PC-3 (cell line): ENCODE measurements around the gene FGG. TPM values are rescaled to one million over a fixed set of nuclear protein-coding genes. Genes with fewer than 3 reads are reported as not detected.
"Not testable (repeated sequence)": the region's sequence is repeated elsewhere in the genome, so short reads cannot be mapped to it uniquely, and the experiment has no call there.

Experiments used
- ATAC-seq: fragments of 200-7000 bp; cut with Tn5 transposase; 2 replicates; pipeline ENCODE4 v1.9.1; 2020; ENCODE audit warnings: mild to moderate bottlenecking, moderate library complexity
- BruUV-seq: library from RNA; stranded (reverse); fragments of 400-500 nt; replicated peaks from 2 replicates; lab custom pipeline; 2021; lab: Mats Ljungman, UMichigan
- CTCF ChIA-PET: fragments of 300-600 bp; sonication (Branson Sonifier 250); formaldehyde crosslinking; loops from one replicate; lab custom pipeline; 2022; ENCODE audit warnings: antibody characterized with exemption; lab: Charles Lee
- POLR2A ChIA-PET: fragments of 300-600 bp; sonication (Branson Sonifier 250); formaldehyde crosslinking; loops from one replicate; lab custom pipeline; 2022; ENCODE audit warnings: antibody characterized with exemption; ENCODE audit not compliant: unreplicated experiment; lab: Charles Lee
- DNase-seq: peaks from one replicate; pipeline ENCODE4 v3.0.0-alpha.2; 2015
- H2AFZ ChIP-seq: fragments of 300-600 bp; sonication (generic); 2 replicates; pipeline ENCODE4 v1.6.0; 2016; ENCODE audit warnings: antibody characterized with exemption, low read length
- H3F3A ChIP-seq: fragments of 300-600 bp; sonication (generic); one replicate; pipeline ENCODE4 v1.6.0; 2017; ENCODE audit warnings: antibody characterized with exemption, low read length, control low read depth, mild to moderate bottlenecking; ENCODE audit not compliant: unreplicated experiment
- H3K27ac ChIP-seq: fragments of 300-600 bp; sonication (generic); 2 replicates; pipeline ENCODE4 v1.5.1; 2016; ENCODE audit warnings: mild to moderate bottlenecking, low read length
- H3K27me3 ChIP-seq: fragments of 300-600 bp; sonication (generic); 2 replicates; pipeline ENCODE4 v1.6.1; 2016; ENCODE audit warnings: low read length, mixed read lengths
- H3K36me3 ChIP-seq: fragments of 300-600 bp; sonication (generic); 2 replicates; pipeline ENCODE4 v1.6.1; 2016; ENCODE audit warnings: low read depth, mixed run types, low read length, mixed read lengths
- H3K4me1 ChIP-seq: fragments of 300-600 bp; sonication (generic); 2 replicates; pipeline ENCODE4 v1.5.1; 2016; ENCODE audit warnings: low read length; ENCODE audit not compliant: insufficient read depth
- H3K4me2 ChIP-seq: fragments of 300-600 bp; sonication (generic); 2 replicates; pipeline ENCODE4 v1.6.0; 2016; ENCODE audit warnings: low read length
- H3K4me3 ChIP-seq: fragments of 300-600 bp; sonication (generic); 2 replicates; pipeline ENCODE4 v1.5.1; 2016; ENCODE audit warnings: mild to moderate bottlenecking, low read length, mixed read lengths
- H3K79me2 ChIP-seq: fragments of 300-600 bp; sonication (generic); 2 replicates; pipeline ENCODE4 v1.6.1; 2017; ENCODE audit warnings: low read length, mixed read lengths
- H3K9ac ChIP-seq: fragments of 300-600 bp; sonication (generic); 2 replicates; pipeline ENCODE4 v1.6.0; 2016; ENCODE audit warnings: mild to moderate bottlenecking, low read length
- H3K9me2 ChIP-seq: fragments of 300-600 bp; sonication (generic); replicated peaks from 2 replicates; pipeline ENCODE4 v1.6.1; 2016; ENCODE audit warnings: mixed run types, low read length, mixed read lengths
- H3K9me3 ChIP-seq: fragments of 300-600 bp; sonication (generic); 2 replicates; pipeline ENCODE4 v1.6.1; 2016; ENCODE audit warnings: low read length, mixed read lengths
- H4K20me1 ChIP-seq: fragments of 300-600 bp; sonication (generic); 2 replicates; pipeline ENCODE4 v1.6.1; 2016; ENCODE audit warnings: low read length, mixed read lengths
- EZH2 ChIP-seq: fragments of 300-600 bp; sonication (generic); IDR thresholded peaks from one replicate; pipeline ENCODE4 v1.6.1; 2017; ENCODE audit warnings: antibody characterized with exemption, mild to moderate bottlenecking, low read length; ENCODE audit not compliant: unreplicated experiment
- EZH2phosphoT487 ChIP-seq: fragments of 300-600 bp; sonication (generic); IDR thresholded peaks from 2 replicates; pipeline ENCODE4 v1.6.1; 2018; ENCODE audit warnings: mild to moderate bottlenecking, antibody characterized with exemption, low read length, borderline replicate concordance
- intact Hi-C: fragments of 100-400 bp; cut with micrococcal nuclease; formaldehyde crosslinking; loops from 2 replicates; pipeline ENCODE4 v1.9.0; 2023
- total RNA-seq: library from RNA; depleted of rRNA; stranded (reverse); fragments of >200 nt; gene quantifications from 2 replicates; pipeline ENCODE4 v1.2.3, GENCODE V29; 2014
- TF ChIP-seq, protein P1 (sequence below): fragments of 300-600 bp; sonication (generic); conservative IDR thresholded peaks from 2 replicates; pipeline ENCODE4 v1.5.1; 2017; ENCODE audit warnings: antibody characterized with exemption, low read depth, mild to moderate bottlenecking, low read length

FGG gene
- total RNA-seq, 1 experiment from 2014 or later, result not detected

DNA sequence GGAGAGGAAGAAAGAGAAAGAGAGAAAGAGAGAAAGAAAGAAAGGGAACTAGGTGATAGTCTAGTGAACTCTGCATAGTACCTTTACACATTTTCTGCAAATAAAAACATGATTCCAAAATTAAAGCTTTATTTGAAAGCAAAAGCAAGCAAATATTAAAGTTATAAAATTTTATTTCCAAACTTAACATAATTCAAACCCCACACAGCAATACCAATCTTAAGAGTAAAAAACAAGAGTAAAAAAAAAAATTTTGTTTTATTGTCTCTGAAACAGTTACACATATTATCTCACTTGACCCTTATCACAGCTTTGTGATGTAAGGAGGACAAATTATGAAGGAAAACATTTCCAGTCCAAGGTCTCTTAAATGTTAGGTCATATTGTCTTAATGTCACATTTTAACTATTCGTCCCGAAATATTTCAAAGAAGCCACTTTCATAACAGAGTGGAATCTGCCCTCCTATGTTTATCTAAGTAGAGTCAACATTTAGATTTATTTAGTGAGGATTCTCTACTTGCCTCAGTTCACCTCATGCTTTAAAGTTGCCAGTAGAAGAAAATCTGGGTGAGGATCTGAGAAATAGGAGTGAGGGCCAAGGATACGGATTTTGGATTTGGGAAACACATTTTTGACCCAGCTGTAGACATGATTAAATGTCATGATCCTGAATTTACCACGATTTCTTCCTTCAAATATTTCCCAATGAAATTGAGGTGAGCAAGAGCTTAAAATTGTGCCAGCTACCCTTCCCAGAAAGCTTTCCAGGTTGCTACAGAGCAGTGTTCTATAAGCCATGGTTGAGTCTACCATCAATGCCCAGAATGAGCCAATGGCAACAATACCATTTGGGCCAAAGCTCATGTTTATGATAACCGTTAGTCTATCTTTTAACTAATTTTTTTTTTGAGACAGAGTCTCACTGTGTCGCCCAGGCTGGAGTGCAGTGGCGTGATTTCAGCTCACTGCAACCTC is 14.4 kb downstream of the FGG start:
- ATAC-seq, result no peak

DNA sequence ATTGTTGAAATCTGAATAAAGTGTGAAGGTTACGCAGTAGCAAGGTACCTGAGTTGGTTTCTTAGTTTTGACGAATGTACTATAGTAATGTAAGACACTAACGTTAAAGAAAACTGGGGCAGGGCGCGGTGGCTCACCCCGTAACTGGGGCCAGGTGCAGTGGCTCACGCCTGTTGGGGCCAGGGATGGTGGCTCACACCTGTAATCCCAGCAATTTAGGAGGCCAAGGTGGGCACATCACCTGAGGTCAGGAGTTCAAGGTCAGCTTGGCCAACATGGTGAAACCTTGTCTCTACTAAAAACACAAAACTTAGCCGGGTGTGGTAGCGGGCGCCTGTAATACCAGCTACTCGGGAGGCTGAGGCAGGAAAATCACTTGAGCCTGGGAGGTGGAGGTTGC is 15.2 kb downstream of the FGG start:
- intact Hi-C loops, H3K4me3 ChIP-seq, POLR2A ChIA-PET, H3K9ac ChIP-seq, H3K4me2 ChIP-seq, CTCF ChIA-PET, H3F3A ChIP-seq, H3K27me3 ChIP-seq, H3K36me3 ChIP-seq, H3K27ac ChIP-seq, H4K20me1 ChIP-seq, H2AFZ ChIP-seq, H3K79me2 ChIP-seq, ATAC-seq, H3K9me2 ChIP-seq, BruUV-seq, H3K9me3 ChIP-seq, DNase-seq: not testable (repeated sequence)
- H3K4me1 ChIP-seq, result peaks cover 16% of the 10 kb centered on the region

More for the DNA sequence above, 14.4 kb downstream of the FGG start:
- no peak overlapping the region for H2AFZ ChIP-seq
- no TSS peak for BruUV-seq
- H3K9ac ChIP-seq, result no peak overlapping the region
- H4K20me1 ChIP-seq, result no peaks in the 10 kb centered on the region
- CTCF ChIA-PET, result no interaction called here
- POLR2A ChIA-PET, result no interaction called here
- peaks cover 24% of the 10 kb centered on the region for H3K4me1 ChIP-seq
- no peak overlapping the region for H3K4me3 ChIP-seq
- H3K9me2 ChIP-seq, result no peaks in the 10 kb centered on the region
- no peaks in the 10 kb centered on the region for H3F3A ChIP-seq
- TF ChIP-seq, protein P1, sequence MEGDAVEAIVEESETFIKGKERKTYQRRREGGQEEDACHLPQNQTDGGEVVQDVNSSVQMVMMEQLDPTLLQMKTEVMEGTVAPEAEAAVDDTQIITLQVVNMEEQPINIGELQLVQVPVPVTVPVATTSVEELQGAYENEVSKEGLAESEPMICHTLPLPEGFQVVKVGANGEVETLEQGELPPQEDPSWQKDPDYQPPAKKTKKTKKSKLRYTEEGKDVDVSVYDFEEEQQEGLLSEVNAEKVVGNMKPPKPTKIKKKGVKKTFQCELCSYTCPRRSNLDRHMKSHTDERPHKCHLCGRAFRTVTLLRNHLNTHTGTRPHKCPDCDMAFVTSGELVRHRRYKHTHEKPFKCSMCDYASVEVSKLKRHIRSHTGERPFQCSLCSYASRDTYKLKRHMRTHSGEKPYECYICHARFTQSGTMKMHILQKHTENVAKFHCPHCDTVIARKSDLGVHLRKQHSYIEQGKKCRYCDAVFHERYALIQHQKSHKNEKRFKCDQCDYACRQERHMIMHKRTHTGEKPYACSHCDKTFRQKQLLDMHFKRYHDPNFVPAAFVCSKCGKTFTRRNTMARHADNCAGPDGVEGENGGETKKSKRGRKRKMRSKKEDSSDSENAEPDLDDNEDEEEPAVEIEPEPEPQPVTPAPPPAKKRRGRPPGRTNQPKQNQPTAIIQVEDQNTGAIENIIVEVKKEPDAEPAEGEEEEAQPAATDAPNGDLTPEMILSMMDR, result no peak
- no peak for TF ChIP-seq EZH2
- no peak for TF ChIP-seq EZH2phosphoT487
- H3K27ac ChIP-seq, result no peak overlapping the region
- H3K27me3 ChIP-seq, result no peaks in the 10 kb centered on the region
- H3K36me3 ChIP-seq, result no peaks in the 10 kb centered on the region
- no peak for DNase-seq
- intact Hi-C loops, result no loop called here
- H3K4me2 ChIP-seq, result no peak overlapping the region
- no peaks in the 10 kb centered on the region for H3K9me3 ChIP-seq
- no peaks in the 10 kb centered on the region for H3K79me2 ChIP-seq

DNA sequence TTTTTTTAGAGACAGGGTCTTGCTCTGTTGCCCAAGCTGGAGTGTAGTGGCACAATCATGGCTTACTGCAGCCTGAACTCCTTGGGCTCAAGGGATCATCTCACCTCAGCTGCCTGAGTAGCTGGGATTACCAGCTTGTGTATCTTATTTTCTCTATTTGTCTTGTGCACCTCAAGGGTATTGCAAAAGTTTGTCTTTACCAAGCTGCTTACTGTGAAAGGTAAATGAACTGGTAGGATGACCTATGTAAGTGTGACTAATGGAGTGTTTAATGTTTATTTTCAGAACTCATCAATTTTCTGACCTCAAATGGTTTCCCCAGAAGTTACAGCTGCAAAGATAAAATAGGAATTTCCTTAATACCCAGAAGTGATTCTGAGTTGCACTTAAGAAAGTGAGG is 16.6 kb downstream of the FGG start:
- Histone ChIP-seq H3K27ac (no peak overlapping the region; the same call in 1 of the 2 replicates), H3K4me2 (peak overlapping the region; percentile 21; the same call in 1 of the 2 replicates), H3K36me3 (no peaks in the 10 kb centered on the region), H4K20me1 (no peaks in the 10 kb centered on the region), H3K79me2 (no peaks in the 10 kb centered on the region), H3K9ac (no peak overlapping the region), H3K4me1 (peaks cover 15% of the 10 kb centered on the region), H3K27me3 (no peaks in the 10 kb centered on the region), H3F3A (no peaks in the 10 kb centered on the region), H3K9me2 (no peaks in the 10 kb centered on the region), H3K4me3 (no peak overlapping the region), H2AFZ (no peak overlapping the region), H3K9me3 (no peaks in the 10 kb centered on the region)
- POLR2A ChIA-PET, result no interaction called here
- BruUV-seq, result no TSS peak
- DNase-seq, result peak; percentile 75
- intact Hi-C loops, result no loop called here
- peak; percentile 70 for ATAC-seq
- CTCF ChIA-PET, result interaction anchor here (0.8 kb wide), 1 partner anchor 37 kb away, joined by 3 read pairs; no protein-coding TSS in a partner anchor
- TF ChIP-seq EZH2phosphoT487 (no peak), EZH2 (no peak)
- TF ChIP-seq, protein P1, result no peak

DNA sequence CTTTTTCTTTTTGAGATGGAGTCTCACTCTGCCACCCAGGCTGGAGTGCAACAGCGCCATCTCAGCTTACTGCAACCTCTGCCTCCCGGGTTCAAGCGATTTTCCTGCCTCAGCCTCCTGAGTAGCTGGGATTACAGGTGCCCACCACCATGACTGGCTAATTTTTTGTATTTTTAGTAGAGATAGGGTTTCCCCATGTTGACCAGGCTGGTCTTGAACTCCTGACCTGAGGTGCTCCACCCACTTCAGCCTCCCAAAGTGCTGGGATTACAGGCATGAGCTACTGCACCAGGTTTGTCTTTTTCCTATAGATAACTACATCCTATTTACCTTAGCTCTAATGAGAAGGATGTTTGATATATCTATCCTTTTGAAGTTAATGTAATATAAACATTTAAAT is 18.1 kb downstream of the FGG start:
- DNase-seq, intact Hi-C loops, H2AFZ ChIP-seq, BruUV-seq, POLR2A ChIA-PET, ATAC-seq, H3K27me3 ChIP-seq, H3K4me2 ChIP-seq, H3F3A ChIP-seq, H3K27ac ChIP-seq, CTCF ChIA-PET, H3K9me3 ChIP-seq, H4K20me1 ChIP-seq, H3K79me2 ChIP-seq, H3K36me3 ChIP-seq, H3K4me3 ChIP-seq, H3K9me2 ChIP-seq, H3K9ac ChIP-seq: not testable (repeated sequence)
- peaks cover 15% of the 10 kb centered on the region for H3K4me1 ChIP-seq
